Measurements from ENCODE around the gene GLMN. TPM values are rescaled to one million over a fixed set of nuclear protein-coding genes. Genes with fewer than 3 reads are reported as not detected.

The GLMN gene
- total RNA-seq, 1 donor from 2014 or later: 26.3 TPM

- intact Hi-C loops (cut with micrococcal nuclease): no loop called here
These were observed 96.8 kb downstream of the GLMN start for GRCh38 chr1:92201973-92202372.

Other genes starting within 250 kb of the GLMN start
- not detected in 2 replicates for gene SETSIP, start 223.6 kb downstream of the GLMN start, total RNA-seq
- gene BTBD8, start 218.6 kb downstream of the GLMN start, total RNA-seq: 0.93 and 1.4 TPM in 2 replicates
- gene C1orf146, start 81.1 kb downstream of the GLMN start, total RNA-seq: not detected in 2 replicates
- gene RPAP2, start 72 bp upstream of the GLMN start, total RNA-seq: 38.4 and 40.3 TPM in 2 replicates
- gene GFI1, start 187.9 kb upstream of the GLMN start, total RNA-seq: 92.4 and 94.5 TPM in 2 replicates